BE2C (cell line): ENCODE results near the gene UPF3B. TPM values are rescaled to one million over a fixed set of nuclear protein-coding genes. Genes with fewer than 3 reads are reported as not detected.
"Not testable (repeated sequence)": the region's sequence is repeated elsewhere in the genome, so short reads cannot be mapped to it uniquely, and the experiment has no call there.

Experiments
- DNase-seq: peaks from one replicate; pipeline ENCODE4 v3.0.0-alpha.2; 2020
- H3K27me3 ChIP-seq: fragments of 250-450 bp; sonication (Bioruptor Pico); 2 replicates; pipeline ENCODE4 v1.5.1; 2020; ENCODE audit warnings: mild to moderate bottlenecking
- H3K36me3 ChIP-seq: fragments of 250-450 bp; sonication (Bioruptor Pico); 2 replicates; pipeline ENCODE4 v1.5.1; 2020; ENCODE audit warnings: mild to moderate bottlenecking
- H3K4me1 ChIP-seq: fragments of 250-450 bp; sonication (Bioruptor Pico); 2 replicates; pipeline ENCODE4 v1.5.1; 2020
- H3K4me3 ChIP-seq: 2 replicates; pipeline ENCODE4 v1.5.1; 2011; ENCODE audit warnings: low read depth, low read length
- H3K9me3 ChIP-seq: fragments of 250-450 bp; sonication (Bioruptor Pico); 2 replicates; pipeline ENCODE4 v1.5.1; 2020
- polyA plus RNA-seq: library from polyadenylated mRNA; unstranded; fragments of >200 nt; gene quantifications from one replicate; pipeline ENCODE4 v1.2.1, GENCODE V29; 2012; ENCODE audit warnings: low read depth, missing spikeins; ENCODE audit not compliant: insufficient read length, insufficient read depth
- TF ChIP-seq, protein P1 (sequence below): IDR thresholded peaks from 2 replicates; pipeline ENCODE4 v1.5.1; 2012; ENCODE audit warnings: mild to moderate bottlenecking, low read depth, low read length

Gene UPF3B, protein sequence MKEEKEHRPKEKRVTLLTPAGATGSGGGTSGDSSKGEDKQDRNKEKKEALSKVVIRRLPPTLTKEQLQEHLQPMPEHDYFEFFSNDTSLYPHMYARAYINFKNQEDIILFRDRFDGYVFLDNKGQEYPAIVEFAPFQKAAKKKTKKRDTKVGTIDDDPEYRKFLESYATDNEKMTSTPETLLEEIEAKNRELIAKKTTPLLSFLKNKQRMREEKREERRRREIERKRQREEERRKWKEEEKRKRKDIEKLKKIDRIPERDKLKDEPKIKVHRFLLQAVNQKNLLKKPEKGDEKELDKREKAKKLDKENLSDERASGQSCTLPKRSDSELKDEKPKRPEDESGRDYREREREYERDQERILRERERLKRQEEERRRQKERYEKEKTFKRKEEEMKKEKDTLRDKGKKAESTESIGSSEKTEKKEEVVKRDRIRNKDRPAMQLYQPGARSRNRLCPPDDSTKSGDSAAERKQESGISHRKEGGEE
- polyA plus RNA-seq = 15.0 TPM

DNA sequence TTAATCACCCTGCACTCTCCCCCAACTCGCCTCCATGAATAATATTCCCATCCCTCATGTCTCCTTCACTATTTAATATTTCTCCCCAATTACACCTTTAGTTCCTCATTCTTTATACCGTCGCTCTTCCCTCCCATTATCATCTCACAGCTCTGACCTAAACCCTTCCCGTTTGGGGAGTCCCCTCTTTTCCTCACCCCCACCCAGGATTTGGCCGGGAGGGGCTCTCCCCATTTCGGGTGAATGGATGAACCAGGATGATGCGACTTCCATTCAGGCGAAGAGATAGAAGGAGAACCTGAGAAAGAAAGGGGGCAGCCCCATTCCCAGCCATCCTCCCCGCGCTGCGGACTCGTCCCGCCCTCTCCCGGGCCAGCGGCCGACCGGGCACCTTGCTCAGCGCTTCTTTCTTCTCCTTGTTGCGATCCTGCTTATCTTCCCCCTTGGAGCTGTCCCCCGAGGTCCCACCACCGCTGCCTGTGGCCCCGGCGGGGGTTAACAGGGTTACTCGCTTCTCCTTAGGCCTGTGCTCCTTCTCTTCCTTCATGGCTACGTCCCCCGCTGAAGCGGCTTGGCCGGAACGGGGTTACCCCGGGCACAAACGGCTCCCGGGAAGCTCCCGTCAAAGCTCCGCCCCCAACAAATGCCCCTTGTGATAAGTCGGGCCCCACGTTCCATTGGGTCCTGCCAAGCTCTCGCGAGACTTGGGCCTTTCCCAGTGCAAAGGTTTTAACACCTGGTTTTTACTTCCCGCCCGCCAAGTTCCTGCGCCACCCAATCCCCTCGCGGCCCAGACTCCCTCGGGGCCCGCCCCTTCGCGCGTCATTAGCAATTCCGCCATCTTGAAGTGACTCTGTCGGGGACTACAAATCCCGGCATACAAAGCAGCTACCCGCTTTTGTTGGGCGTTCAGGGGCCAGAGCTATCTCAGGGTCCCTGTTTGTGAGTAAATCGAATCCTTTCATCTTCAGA lies at the start of gene UPF3B:
TSS of gene UPF3B (minus strand) at position 582 of the 972 bp plus-strand sequence. CDS start at position 547, 35 bp downstream.
- Histone ChIP-seq H3K4me3 (peak within 1 kb of the TSS; percentile 89), H3K27me3 (no peaks in the 10 kb centered on the region), H3K36me3 (no peaks in the 10 kb centered on the region), H3K4me1 (no peaks in the 10 kb centered on the region), H3K9me3 (no peaks in the 10 kb centered on the region)
- peak; percentile 96 for DNase-seq
- TF ChIP-seq, protein P1, sequence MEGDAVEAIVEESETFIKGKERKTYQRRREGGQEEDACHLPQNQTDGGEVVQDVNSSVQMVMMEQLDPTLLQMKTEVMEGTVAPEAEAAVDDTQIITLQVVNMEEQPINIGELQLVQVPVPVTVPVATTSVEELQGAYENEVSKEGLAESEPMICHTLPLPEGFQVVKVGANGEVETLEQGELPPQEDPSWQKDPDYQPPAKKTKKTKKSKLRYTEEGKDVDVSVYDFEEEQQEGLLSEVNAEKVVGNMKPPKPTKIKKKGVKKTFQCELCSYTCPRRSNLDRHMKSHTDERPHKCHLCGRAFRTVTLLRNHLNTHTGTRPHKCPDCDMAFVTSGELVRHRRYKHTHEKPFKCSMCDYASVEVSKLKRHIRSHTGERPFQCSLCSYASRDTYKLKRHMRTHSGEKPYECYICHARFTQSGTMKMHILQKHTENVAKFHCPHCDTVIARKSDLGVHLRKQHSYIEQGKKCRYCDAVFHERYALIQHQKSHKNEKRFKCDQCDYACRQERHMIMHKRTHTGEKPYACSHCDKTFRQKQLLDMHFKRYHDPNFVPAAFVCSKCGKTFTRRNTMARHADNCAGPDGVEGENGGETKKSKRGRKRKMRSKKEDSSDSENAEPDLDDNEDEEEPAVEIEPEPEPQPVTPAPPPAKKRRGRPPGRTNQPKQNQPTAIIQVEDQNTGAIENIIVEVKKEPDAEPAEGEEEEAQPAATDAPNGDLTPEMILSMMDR = no peak

DNA sequence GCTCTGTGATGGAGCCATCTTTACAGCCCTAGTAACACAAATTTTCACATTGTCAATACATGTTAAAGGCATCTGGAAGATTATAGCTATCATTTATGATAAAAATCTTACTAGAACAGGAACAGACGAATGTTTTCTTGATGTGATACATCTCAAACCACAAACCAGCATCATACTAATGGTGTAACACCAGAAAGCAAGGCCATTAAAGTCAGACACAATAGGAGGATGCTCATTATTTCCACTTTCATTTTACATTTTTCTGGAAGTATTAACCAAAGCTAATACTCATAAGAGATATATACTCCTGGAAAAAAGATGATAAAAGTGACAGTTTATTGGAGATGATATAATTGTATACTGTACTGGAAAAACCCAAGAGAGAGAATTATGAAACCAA lies 48.2 kb upstream of the UPF3B start:
- no peak for DNase-seq
- no peaks in the 10 kb centered on the region for H3K4me1 ChIP-seq
- no peak overlapping the region for H3K4me3 ChIP-seq
- H3K9me3 ChIP-seq = no peaks in the 10 kb centered on the region
- TF ChIP-seq, protein P1 = no peak
- no peaks in the 10 kb centered on the region for H3K27me3 ChIP-seq
- no peaks in the 10 kb centered on the region for H3K36me3 ChIP-seq

GRCh38 chrX:119899125-119899524 lies 46.4 kb upstream of the UPF3B start:
- DNase-seq = no peak

GRCh38 chrX:119895843-119896326 lies 43.1 kb upstream of the UPF3B start, which contains the start of gene AKAP14:
TSS of gene AKAP14 (plus strand) at chrX:119895893. CDS start at chrX:119903224, 7,331 bp downstream.
- Histone ChIP-seq H3K9me3 (no peaks in the 10 kb centered on the region), H3K36me3 (no peaks in the 10 kb centered on the region), H3K4me3 (no peak within 1 kb of the TSS), H3K27me3 (no peaks in the 10 kb centered on the region), H3K4me1 (no peaks in the 10 kb centered on the region)
- DNase-seq = no peak
- TF ChIP-seq, protein P1 = no peak

More at GRCh38 chrX:119899125-119899524, 46.4 kb upstream of the UPF3B start:
- TF ChIP-seq, protein P1 = no peak
- H3K36me3 ChIP-seq = no peaks in the 10 kb centered on the region
- no peak overlapping the region for H3K4me3 ChIP-seq
- no peaks in the 10 kb centered on the region for H3K4me1 ChIP-seq
- H3K9me3 ChIP-seq = no peaks in the 10 kb centered on the region
- H3K27me3 ChIP-seq = no peaks in the 10 kb centered on the region

GRCh38 chrX:119891961-119892692 lies 39.4 kb upstream of the UPF3B start:
- not testable (repeated sequence) for DNase-seq, H3K4me3 ChIP-seq, H3K36me3 ChIP-seq, H3K9me3 ChIP-seq, H3K4me1 ChIP-seq, H3K27me3 ChIP-seq

DNA sequence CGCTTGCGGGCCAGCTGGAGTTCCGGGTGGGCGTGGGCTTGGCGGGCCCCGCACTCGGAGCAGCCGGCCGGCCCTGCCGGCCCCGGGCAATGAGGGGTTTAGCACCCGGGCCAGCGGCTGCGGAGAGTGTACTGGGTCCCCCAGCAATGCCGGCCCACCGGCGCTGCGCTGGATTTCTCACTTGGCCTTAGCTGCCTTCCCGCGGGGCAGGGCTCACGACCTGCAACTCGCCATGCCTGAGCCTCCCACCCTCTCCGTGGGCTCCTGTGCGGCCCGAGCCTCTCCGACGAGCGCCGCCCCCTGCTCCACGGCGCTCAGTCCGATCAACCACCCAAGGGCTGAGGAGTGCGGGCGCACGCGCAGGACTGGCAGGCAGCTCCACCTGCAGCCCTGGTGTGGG lies 37.9 kb upstream of the UPF3B start:
- not testable (repeated sequence) for H3K27me3 ChIP-seq, H3K36me3 ChIP-seq, DNase-seq, H3K9me3 ChIP-seq, H3K4me1 ChIP-seq, H3K4me3 ChIP-seq
